NCI-H510A treated with DMSO at 0.1 percent for 48 hours (cell line): Measurements from ENCODE around the gene MED12L.

Source experiments
- DNase-seq: peaks from one replicate; lab custom pipeline; 2025; lab: John Stamatoyannopoulos, UW

The MED12L gene

GRCh38 chr3:151320131-151320530 lies 234.7 kb downstream of the MED12L start:
- no peak for DNase-seq

GRCh38 chr3:151321526-151321925 lies 236.1 kb downstream of the MED12L start:
- no peak for DNase-seq

DNA sequence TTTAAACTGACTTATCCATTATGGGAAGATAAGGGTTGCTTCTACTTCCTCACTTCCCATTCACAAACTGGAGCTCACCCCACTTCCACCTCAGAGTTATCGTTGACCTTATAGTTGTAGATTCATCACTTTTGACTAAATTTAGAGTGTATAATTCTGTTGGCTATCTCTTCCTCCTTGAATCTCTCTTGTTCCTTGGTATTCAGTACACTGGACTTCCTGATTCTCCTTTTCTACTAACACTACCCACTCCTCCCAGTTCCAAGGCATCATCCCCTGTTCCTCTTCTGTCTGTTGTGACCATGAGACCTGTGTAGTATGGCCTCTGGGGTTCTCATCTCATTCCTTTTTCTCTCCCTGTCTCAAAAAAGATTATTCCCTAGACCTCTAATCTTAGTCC lies 237.0 kb downstream of the MED12L start:
- no peak for DNase-seq

DNA sequence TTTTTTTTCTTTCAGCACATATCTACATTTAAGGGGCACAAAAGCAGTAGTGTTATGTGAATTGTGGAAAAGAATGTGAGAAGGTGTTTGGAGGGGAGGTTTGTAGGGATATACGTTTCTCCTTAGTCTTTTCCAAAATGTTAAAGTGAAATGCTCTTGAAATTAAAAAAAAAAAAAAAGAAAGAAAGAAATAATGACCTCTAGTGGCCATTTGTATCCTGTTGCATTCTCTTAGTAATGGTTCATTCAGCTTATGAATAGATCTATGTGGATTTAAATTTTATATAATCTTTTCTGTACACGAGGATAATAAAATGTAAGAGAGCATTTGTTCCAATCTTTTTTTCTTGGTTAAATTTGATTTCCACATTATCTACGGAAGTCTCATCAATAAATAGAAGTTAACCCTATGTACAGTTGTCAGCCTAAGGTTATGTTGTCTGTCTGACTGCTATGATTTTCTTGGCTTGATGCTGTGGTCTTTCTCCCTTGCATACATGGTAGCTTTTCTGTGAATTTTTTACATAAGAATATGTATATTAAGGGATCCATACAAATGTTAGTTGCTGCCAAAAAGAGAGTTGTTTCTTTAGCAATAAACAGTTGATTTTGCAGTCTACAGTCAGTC lies 242.2 kb downstream of the MED12L start:
- DNase-seq = peak; percentile 39

GRCh38 chr3:151328298-151328995 lies 243.0 kb downstream of the MED12L start:
- DNase-seq = peak; percentile 38

DNA sequence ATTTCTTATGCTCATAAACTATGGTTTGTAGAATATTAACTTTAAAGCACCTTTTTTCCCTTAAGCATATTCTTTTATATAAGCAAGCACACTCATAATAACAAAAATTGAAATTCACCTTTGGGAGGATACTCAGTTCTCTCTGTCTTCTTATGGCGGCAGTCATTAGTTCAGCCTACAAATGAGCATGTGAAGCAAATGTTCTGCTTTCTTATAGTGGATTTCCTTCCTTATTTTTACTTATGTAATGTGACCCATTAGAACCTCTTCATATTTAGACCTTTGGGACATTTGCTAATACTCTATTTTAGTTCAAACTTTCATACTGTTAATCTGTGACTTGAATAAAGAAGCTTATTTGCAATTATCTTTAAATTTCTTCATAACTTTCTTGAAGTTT lies 243.9 kb downstream of the MED12L start, which contains the start of gene P2RY13:
Gene P2RY13, minus strand, starts transcription at position 187 of the 400 bp plus-strand sequence. Its CDS starts 21 bp downstream, at position 166.
- DNase-seq = no peak

DNA sequence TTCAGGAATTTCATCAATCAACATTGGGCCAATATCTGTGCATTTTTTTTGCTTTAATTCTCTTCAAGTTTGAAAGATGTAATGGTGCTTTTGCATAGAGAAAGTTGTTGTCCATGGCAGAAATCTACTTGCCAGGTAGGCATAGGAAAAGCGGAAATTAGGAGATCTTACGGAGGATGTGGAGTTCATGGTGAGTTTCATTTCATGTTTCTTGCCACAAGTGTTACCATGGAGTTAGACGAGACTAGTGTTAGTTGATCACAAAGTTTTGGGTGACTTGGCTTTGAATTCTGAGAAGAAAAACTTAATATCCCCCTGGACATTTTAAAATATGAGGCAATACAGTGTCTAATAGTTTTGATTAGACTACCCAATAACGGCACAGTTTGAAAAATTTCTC lies 244.9 kb downstream of the MED12L start:
- no peak for DNase-seq

DNA sequence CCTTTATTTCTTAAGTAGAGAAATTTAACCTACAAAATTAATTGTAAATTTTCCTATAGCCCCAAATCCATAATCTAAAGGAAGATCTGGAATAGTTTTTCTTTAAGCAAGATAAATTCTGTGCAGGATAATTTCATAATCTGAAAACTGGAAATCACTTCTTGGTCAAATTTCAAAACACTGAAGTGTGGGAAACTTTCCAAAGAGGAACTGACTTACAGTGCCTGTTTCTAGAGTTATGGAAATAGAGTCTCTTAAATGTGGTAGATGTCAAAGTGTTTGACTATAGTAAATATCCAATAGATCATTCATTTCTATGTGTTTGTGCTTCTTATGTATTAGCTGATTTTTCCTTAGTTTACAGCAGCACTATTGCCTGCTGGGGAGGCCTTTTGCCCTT lies 245.4 kb downstream of the MED12L start:
- no peak for DNase-seq

DNA sequence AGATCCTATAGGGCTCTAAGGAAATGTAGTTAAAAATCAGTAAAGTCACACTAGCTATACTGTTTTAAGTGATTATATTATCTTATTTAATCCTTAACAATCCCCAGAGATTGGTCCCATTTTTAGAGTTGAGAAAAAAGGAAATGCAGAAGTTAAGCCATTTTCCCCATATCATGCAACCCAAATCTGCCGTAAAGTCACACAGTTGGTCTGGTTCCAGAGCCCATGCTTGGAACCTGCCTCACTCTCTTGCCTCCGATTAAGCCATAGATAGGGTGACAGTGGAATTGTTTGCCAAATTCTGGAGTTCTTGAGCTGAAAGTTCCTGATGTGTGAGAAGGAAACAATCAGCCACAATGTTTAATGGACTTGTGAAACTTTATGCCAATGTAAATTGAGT lies 246.2 kb downstream of the MED12L start:
- no peak for DNase-seq

- no peak for DNase-seq
Measured at GRCh38 chr3:151345859-151346258, 260.4 kb downstream of the MED12L start.

GRCh38 chr3:151346292-151346691 lies 260.8 kb downstream of the MED12L start:
- no peak for DNase-seq

DNA sequence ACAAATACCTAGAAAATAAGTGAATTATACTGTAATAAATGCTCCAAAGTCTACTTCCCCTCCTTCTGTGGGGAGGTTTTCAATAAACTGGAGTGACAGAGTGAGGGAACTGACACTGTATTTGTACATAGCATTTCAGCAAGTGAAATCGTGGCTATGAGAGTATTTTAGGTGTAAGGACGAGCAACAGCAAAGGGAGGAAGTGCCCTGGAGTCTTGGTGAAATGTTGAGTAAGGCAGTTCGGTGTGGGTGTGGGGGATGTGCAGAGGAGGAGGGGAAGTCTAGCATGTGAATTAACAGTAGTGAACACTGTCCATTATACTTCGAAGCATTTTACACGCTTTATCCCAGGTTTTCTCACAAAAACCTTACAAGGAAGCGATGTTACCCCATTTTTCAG lies 262.0 kb downstream of the MED12L start:
- DNase-seq = no peak

DNA sequence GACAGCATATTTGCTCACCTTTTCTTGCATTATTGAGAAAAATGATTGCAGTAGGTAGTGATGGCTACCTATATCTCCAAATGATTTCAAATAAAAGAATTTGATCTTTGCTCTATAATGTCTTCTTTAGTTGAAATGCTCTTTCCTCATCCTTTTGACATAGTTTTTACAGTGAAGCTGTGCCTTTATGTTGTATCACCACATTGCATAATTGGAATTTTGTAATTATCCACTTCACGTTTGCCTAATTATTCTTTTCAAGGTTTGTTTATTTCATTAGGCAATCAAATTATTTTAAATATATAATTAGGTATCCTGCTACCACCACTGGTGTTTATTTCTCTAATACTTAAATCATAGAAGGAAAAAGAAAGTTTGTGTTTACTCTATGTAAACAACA lies 265.2 kb downstream of the MED12L start:
- no peak for DNase-seq

DNA sequence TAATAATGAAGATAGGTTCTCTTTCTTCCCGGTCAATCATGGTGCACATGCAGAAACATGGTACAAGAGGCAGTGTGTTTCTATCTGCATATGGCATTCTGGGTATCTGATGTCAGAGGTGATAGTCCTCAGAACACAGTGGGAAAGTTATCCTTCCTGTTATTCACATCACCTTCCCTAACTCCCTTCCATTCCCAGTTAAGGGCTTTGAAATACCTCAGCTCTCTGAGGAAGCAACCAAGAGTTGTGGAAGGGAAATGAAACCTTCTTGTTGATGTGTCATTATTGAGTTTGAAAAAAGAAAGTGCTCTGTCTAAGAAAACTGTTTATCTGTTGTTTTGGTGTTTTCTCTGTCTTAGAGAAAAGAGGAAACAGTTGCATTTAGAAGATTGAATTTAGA lies 265.8 kb downstream of the MED12L start:
- DNase-seq = no peak

DNA sequence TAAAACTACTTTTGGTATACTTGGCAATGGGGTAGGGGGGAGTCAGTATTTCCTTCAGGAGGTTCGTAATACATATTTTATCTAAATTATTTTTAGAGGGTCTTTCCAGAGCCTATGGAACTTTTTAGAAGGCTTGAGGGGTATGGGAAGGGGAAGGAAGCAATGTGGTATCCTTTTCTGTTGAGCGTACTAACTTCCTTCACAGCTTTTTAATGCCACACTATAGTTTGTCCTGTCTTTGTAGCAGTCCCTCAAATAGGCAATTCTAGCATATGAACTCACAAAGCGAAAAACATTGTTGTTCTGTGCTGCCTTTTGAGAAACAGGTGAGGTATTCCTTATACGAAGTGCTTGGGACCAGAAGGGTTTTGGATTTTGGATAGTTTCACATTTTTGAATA lies 266.2 kb downstream of the MED12L start:
- DNase-seq = no peak

DNA sequence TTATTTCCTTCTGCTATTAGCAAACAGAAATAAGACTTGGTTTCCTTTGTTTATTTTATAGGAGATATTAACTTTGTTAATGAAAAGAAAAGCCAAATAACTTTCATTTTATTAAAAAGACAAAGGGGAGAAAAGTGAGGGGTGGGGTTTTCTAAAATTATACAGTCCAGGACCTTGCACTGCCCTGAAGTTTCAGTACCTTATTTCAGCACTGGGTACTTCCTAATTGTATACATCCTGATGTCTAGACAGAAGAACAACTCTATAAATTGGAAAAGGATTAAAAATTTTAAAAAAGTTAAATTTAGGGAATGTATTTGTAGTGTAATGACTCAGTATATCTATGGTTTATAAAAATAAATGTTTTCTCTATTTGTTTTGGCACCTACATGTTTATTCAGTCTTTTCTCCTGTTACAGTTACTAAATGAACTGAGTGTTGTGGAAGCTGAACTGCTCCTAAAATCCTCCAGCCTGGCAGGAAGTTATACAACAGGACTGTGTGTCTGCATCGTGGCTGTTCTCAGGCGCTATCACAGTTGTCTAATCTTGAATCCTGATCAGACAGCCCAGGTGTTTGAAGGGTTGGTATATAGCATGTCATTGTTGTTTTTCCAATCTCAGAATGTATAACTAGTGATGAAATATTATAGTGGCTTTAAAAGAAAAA lies 271.5 kb downstream of the MED12L start:
- DNase-seq = no peak

GRCh38 chr3:151357463-151357850 lies 272.0 kb downstream of the MED12L start:
- no peak for DNase-seq

GRCh38 chr3:151362751-151363174 lies 277.3 kb downstream of the MED12L start:
- DNase-seq = no peak

DNA sequence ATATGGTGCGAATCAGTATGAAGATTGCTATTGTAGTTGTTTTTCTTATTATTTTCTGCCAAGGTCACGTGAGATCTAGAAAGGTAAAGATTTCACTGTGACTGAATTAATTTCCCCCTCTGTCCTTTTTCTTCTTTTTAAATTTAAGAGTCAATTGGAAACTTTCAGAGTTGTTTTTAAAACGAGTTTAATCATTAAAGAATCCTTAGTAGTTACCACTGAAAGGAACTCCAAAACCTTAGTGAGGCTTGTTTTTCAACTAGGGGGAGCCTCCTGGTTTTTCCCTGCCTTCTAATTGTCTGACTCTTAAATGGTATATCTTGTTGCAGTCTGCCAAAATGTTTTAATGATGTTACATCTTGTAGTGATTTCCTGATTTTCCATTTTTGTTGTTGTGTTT lies 281.5 kb downstream of the MED12L start:
- no peak for DNase-seq

- no peak for DNase-seq
Measured at GRCh38 chr3:151367448-151367847, 282.0 kb downstream of the MED12L start.

- no peak for DNase-seq
Measured at GRCh38 chr3:151371526-151371925, 286.1 kb downstream of the MED12L start.

- no peak for DNase-seq
Measured at GRCh38 chr3:151372063-151372820, 286.8 kb downstream of the MED12L start.
